ENCODE results near the gene MTMR3.

GRCh38 chr22:29901354-29901753 lies 18.4 kb downstream of the MTMR3 start:
- TF ChIP-seq POLR2AphosphoS5 (IDR thresholded peaks at IDR 0.05; ENCODE audit: low read depth, low read length) (no peak), REST (IDR thresholded peaks at IDR 0.05; ENCODE audit: insufficient read depth in 1 of 2, low read depth in 2 of 2, low read length in 2 of 2) (no peak), SIN3A (IDR thresholded peaks at IDR 0.05; ENCODE audit: borderline replicate concordance, insufficient read depth, low read length) (no peak)

Data from PFSK-1 (cell line).